ENCODE data around the gene IKZF3.
A peak's percentile ranks its signal among the peaks of the same experiment; 100 is the strongest.

Gene IKZF3

DNA sequence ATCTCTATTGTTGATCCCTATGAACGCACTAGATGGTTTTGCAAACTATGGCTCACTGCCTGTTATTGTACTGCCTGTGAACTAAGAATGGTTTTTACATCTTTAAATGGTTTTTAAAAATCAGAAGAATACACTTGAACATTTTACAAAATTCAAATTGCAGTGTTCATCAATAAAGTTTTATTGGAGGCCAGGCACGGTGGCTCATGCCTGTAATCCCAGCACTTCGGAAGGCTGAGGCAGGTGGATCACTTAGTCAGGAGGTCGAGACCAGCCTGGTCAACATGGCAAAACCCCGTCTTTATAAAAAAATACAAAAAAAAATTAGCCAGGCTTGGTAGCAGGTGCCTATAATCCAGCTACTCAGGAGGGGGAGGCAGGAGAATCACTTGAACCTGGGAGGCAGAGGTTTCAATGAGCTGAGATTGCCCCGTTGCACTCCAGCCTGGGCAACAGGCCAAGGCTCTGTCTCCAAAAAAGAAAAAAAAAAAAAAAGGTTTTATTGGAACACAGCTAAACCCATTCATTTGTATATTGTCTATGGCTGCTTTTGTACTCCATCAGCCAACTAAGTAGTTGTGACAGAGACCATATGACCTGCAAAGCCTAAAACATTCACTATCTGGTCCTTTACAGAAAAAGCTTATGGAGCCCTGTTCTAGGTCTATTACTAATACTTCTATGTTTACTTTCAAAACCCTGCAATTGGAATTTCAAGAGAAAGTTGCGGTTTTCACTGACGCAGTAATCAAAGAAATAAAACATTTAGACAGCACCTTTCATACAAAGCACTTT, 18.9 kb downstream of the IKZF3 start:
- in situ Hi-C loops (cut with MboI; ENCODE audit: low sequenced_read_pairs) = no loop called here
- Histone ChIP-seq H3K27me3 (ENCODE audit: low read depth) (0 out of 2 replicates have a peak, but pooled peaks cover 5% of the 10 kb centered on the region), H3K4me1 (peaks cover 20% of the 10 kb centered on the region), H3K36me3 (replicated peaks) (no peaks in the 10 kb centered on the region), H3K9me3 (no peaks in the 10 kb centered on the region), H3K4me3 (no peak overlapping the region)
- DNase-seq (ENCODE audit: low spot score in 2 of 2) = peak; percentile 61 to 76

GRCh38 chr17:39841134-39841683, 22.9 kb downstream of the IKZF3 start:
- in situ Hi-C loops (cut with MboI; ENCODE audit: low sequenced_read_pairs) = no loop called here
- no peak overlapping the region for H3K4me3 ChIP-seq
- peaks cover 6% of the 10 kb centered on the region for H3K4me1 ChIP-seq
- no peak for DNase-seq (ENCODE audit: low spot score in 2 of 2)
- H3K27me3 ChIP-seq (ENCODE audit: low read depth) = 0 out of 2 replicates have a peak, but pooled peaks cover 5% of the 10 kb centered on the region
- H3K36me3 ChIP-seq (replicated peaks) = no peaks in the 10 kb centered on the region
- no peaks in the 10 kb centered on the region for H3K9me3 ChIP-seq

- no peak for DNase-seq (ENCODE audit: low spot score in 2 of 2)
- Histone ChIP-seq H3K36me3 (replicated peaks) (no peaks in the 10 kb centered on the region), H3K27me3 (ENCODE audit: low read depth) (0 out of 2 replicates have a peak, but pooled peaks cover 5% of the 10 kb centered on the region), H3K9me3 (no peaks in the 10 kb centered on the region), H3K4me1 (no peaks in the 10 kb centered on the region), H3K4me3 (no peak overlapping the region)
- in situ Hi-C loops (cut with MboI; ENCODE audit: low sequenced_read_pairs) = no loop called here
Observed at GRCh38 chr17:39838784-39839183, 25.3 kb downstream of the IKZF3 start.

GRCh38 chr17:39838057-39838456, 26.1 kb downstream of the IKZF3 start:
- H3K27me3 ChIP-seq (ENCODE audit: low read depth) = peaks cover 11% of the 10 kb centered on the region
- H3K4me3 ChIP-seq = no peak overlapping the region
- H3K36me3 ChIP-seq (replicated peaks) = no peaks in the 10 kb centered on the region
- no peak for DNase-seq (ENCODE audit: low spot score in 2 of 2)
- no peaks in the 10 kb centered on the region for H3K4me1 ChIP-seq
- no peaks in the 10 kb centered on the region for H3K9me3 ChIP-seq
- in situ Hi-C loops (cut with MboI; ENCODE audit: low sequenced_read_pairs) = no loop called here

DNA sequence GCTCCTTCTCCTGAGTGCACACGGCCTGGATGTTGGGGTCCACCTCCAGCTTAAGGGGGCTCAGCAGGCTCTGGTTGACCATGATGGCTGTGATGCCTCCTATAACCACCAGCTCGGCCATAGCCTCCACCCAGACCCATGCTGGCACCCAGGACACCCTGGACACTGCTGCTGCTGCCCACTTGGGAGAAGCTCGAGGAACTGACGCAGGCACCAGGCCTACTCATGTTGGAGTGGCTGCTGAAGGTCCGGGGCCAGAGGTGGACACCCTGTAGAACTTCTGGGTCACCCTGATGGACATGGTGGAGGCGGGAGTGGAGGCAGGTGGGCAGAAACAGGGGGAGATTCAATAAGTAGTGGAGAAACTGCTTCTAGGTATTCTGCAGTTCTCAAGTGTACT, 28.0 kb downstream of the IKZF3 start:
- H3K4me3 ChIP-seq = no peak overlapping the region
- peaks cover 7% of the 10 kb centered on the region for H3K27me3 ChIP-seq (ENCODE audit: low read depth)
- no peaks in the 10 kb centered on the region for H3K4me1 ChIP-seq
- in situ Hi-C loops (cut with MboI; ENCODE audit: low sequenced_read_pairs) = no loop called here
- no peaks in the 10 kb centered on the region for H3K36me3 ChIP-seq (replicated peaks)
- no peak for DNase-seq (ENCODE audit: low spot score in 2 of 2)
- H3K9me3 ChIP-seq = no peaks in the 10 kb centered on the region

DNA sequence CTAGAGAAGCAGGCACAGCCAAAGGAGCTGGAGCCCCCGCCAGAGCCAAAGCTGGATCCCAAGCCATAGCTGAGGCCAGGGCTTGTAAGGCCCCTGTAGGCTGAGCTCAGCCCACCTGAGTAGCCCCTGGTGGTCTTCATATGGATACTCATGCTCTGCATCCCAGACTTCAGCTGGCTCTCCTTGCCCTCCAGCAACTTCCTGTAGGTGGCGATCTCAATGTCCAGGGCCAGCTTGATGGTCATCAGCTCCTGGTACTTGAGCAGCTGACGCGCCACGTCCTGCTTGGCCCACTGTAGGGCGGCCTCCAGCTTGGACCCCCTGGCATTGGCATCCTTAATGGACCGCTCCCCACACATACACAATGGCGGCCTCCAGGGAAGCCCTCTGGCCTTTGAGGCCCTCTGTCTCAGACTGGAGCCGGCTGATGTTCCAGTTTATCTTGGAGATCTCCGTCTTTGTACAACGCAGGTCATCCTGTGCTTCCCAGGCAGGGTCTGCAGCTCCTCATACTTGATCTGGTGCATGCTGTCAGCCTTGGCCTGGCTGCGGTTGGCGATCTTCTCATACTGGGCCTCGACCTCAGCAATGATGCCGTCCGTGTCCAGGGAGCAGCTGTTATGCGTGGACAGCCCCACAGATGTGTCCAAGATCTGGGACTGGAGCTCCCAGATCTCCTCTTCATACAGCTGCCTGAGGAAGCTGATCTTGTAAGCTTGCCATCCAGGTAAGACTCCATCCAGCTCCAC, 28.9 kb downstream of the IKZF3 start:
- in situ Hi-C loops (cut with MboI; ENCODE audit: low sequenced_read_pairs) = no loop called here
- no peaks in the 10 kb centered on the region for H3K36me3 ChIP-seq (replicated peaks)

GRCh38 chr17:39834017-39834416, 30.1 kb downstream of the IKZF3 start:
- no peak for DNase-seq (ENCODE audit: low spot score in 2 of 2)
- Histone ChIP-seq H3K36me3 (replicated peaks) (no peaks in the 10 kb centered on the region), H3K9me3 (no peaks in the 10 kb centered on the region), H3K4me3 (no peak overlapping the region), H3K27me3 (ENCODE audit: low read depth) (peaks cover 7% of the 10 kb centered on the region), H3K4me1 (no peaks in the 10 kb centered on the region)
- in situ Hi-C loops (cut with MboI; ENCODE audit: low sequenced_read_pairs) = no loop called here

More for the DNA sequence above, 28.9 kb downstream of the IKZF3 start:
- H3K9me3 ChIP-seq = no peaks in the 10 kb centered on the region
- no peak for DNase-seq (ENCODE audit: low spot score in 2 of 2)
- peaks cover 7% of the 10 kb centered on the region for H3K27me3 ChIP-seq (ENCODE audit: low read depth)
- H3K4me1 ChIP-seq = no peaks in the 10 kb centered on the region
- H3K4me3 ChIP-seq = no peak overlapping the region

- H3K4me1 ChIP-seq = no peaks in the 10 kb centered on the region
- no peak for DNase-seq (ENCODE audit: low spot score in 2 of 2)
- in situ Hi-C loops (cut with MboI; ENCODE audit: low sequenced_read_pairs) = no loop called here
- no peak overlapping the region for H3K4me3 ChIP-seq
- H3K36me3 ChIP-seq (replicated peaks) = no peaks in the 10 kb centered on the region
- H3K9me3 ChIP-seq = no peaks in the 10 kb centered on the region
- H3K27me3 ChIP-seq (ENCODE audit: low read depth) = peaks cover 7% of the 10 kb centered on the region
Observed at GRCh38 chr17:39831588-39831987, 32.5 kb downstream of the IKZF3 start.

DNA sequence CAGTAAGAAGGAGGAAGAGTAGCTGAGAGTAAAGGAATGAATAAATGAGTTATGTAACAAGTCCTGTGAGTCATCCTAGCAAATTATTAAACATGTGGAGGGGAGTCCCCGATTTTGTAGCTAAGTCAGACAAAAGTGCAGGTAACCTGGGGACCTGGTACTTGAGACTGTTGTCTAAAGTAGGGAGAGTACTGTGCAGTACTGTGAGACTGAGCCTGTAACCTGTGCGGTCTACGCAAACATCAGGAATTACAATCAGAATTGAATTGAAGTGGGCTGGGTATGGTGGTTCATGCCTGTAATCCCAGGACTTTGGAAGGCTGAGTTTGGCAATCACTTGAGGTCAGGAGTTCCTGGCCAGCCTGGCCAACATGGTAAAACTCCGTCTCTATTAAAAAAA, 35.7 kb downstream of the IKZF3 start:
- DNase-seq (ENCODE audit: low spot score in 2 of 2) = no peak
- Histone ChIP-seq H3K9me3 (peaks cover 2% of the 10 kb centered on the region), H3K27me3 (ENCODE audit: low read depth) (peaks cover 3% of the 10 kb centered on the region), H3K4me3 (no peak overlapping the region), H3K36me3 (replicated peaks) (no peaks in the 10 kb centered on the region), H3K4me1 (no peaks in the 10 kb centered on the region)
- in situ Hi-C loops (cut with MboI; ENCODE audit: low sequenced_read_pairs) = no loop called here

DNA sequence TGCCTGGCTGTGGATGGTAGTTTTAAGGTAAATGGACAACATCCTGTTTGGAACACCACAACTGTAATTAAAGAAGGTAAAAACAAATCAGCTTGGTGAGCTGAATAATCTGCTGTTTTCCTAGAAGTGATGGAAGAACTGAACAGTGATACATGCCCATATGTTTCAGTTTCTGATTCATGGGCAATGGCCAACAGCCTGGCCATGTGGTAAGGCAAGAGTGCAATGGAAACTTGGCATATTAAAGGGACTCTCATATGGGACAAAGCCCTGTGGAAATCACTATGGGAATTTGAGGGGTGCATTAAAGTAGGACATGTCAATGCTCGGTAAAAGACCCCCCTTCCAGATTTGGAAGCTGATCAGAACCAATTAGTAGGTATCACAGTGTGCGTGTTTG, 37.8 kb downstream of the IKZF3 start:
- no peaks in the 10 kb centered on the region for H3K36me3 ChIP-seq (replicated peaks)
- no peak for DNase-seq (ENCODE audit: low spot score in 2 of 2)

GRCh38 chr17:39823407-39824054, 40.6 kb downstream of the IKZF3 start:
- no peak overlapping the region for H3K4me3 ChIP-seq
- DNase-seq (ENCODE audit: low spot score in 2 of 2) = no peak
- no peaks in the 10 kb centered on the region for H3K27me3 ChIP-seq (ENCODE audit: low read depth)
- H3K9me3 ChIP-seq = peaks cover 11% of the 10 kb centered on the region
- peaks cover 11% of the 10 kb centered on the region for H3K4me1 ChIP-seq
- H3K36me3 ChIP-seq (replicated peaks) = no peaks in the 10 kb centered on the region
- in situ Hi-C loops (cut with MboI; ENCODE audit: low sequenced_read_pairs) = no loop called here

More for the DNA sequence above, 37.8 kb downstream of the IKZF3 start:
- in situ Hi-C loops (cut with MboI; ENCODE audit: low sequenced_read_pairs) = no loop called here
- Histone ChIP-seq H3K4me3 (no peak overlapping the region), H3K4me1 (no peaks in the 10 kb centered on the region), H3K27me3 (ENCODE audit: low read depth) (no peaks in the 10 kb centered on the region), H3K9me3 (peaks cover 11% of the 10 kb centered on the region)

DNA sequence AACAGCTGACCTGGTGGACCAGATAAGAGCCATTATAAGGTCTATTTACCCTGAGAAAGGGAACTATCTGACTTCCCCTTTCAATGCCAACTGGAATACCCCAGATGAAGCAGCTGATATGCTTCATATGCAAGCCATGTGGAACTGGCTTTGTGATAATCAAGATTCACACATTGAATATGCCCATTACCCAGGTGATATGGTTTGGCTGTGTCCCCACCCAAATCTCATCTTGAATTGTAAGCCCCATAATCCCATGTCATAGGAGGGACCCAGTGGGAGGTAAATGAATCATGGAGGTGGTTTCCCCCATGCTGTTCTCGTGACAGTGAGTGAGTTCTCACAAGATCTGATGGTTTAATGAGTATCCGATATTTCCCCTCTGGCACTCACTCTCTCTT, 42.1 kb downstream of the IKZF3 start:
- Histone ChIP-seq H3K27me3 (ENCODE audit: low read depth) (no peaks in the 10 kb centered on the region), H3K9me3 (peaks cover 11% of the 10 kb centered on the region), H3K36me3 (replicated peaks) (no peaks in the 10 kb centered on the region), H3K4me3 (no peak overlapping the region), H3K4me1 (peaks cover 11% of the 10 kb centered on the region)
- DNase-seq (ENCODE audit: low spot score in 2 of 2) = no peak
- in situ Hi-C loops (cut with MboI; ENCODE audit: low sequenced_read_pairs) = no loop called here

DNA sequence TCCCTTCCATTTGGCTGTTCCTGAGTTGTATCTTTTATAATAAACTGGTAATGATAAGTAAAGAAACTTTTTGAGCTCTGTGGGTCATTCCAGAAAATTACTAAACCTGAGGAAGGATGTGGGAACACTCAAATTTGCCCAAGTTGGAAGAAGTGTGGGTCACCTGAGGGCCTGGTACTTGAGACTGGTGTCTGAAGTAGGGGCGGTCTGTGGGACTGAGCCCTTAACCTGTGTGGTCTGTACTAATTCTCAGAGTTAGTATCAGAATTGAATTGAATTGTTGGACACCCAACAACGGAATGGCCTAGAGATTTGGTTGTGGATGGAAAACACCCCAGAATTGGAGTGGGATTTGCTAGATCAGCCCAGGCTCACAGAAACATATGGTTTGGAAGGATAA, 43.1 kb downstream of the IKZF3 start:
- Histone ChIP-seq H3K36me3 (replicated peaks) (no peaks in the 10 kb centered on the region), H3K27me3 (ENCODE audit: low read depth) (no peaks in the 10 kb centered on the region), H3K4me1 (peaks cover 11% of the 10 kb centered on the region), H3K4me3 (no peak overlapping the region), H3K9me3 (peaks cover 11% of the 10 kb centered on the region)
- DNase-seq (ENCODE audit: low spot score in 2 of 2) = no peak
- in situ Hi-C loops (cut with MboI; ENCODE audit: low sequenced_read_pairs) = no loop called here

Data from HAP-1 (cell line).